ENCODE data around the gene RHBDD3.

Gene RHBDD3

DNA sequence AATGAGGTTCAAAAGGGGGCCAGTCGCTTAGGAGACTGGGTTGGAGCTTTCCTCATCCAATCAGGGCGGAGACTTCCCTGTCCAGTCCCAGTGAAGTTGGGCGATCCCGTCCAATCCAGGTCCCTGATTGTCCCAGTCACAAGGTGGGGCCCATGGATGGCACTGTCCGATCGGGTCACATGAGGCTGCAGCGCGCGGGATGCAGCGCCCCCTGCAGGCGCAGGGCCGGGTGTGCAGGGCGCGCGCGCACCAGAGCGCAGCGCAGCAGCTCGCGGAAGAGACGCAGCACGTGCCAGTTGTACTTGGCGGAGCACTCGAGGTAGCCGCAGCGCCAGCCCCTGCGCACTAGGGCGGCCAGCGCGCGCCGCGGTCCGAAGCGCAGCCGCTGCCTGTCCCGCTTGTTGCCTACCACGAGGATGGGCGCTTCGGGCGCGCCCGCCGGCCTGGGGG lies 45.4 kb upstream of the RHBDD3 start:
- POLR2A ChIA-PET, result no interaction called here
- no peak for DNase-seq (ENCODE audit: extremely low spot score)
- CTCF ChIA-PET, result interaction anchor here (0.7 to 2.3 kb wide), 8 partner anchors 8 to 68 kb away, joined by 3 to 10 read pairs (median 4); no protein-coding TSS in a partner anchor
- TF ChIP-seq, protein P1, sequence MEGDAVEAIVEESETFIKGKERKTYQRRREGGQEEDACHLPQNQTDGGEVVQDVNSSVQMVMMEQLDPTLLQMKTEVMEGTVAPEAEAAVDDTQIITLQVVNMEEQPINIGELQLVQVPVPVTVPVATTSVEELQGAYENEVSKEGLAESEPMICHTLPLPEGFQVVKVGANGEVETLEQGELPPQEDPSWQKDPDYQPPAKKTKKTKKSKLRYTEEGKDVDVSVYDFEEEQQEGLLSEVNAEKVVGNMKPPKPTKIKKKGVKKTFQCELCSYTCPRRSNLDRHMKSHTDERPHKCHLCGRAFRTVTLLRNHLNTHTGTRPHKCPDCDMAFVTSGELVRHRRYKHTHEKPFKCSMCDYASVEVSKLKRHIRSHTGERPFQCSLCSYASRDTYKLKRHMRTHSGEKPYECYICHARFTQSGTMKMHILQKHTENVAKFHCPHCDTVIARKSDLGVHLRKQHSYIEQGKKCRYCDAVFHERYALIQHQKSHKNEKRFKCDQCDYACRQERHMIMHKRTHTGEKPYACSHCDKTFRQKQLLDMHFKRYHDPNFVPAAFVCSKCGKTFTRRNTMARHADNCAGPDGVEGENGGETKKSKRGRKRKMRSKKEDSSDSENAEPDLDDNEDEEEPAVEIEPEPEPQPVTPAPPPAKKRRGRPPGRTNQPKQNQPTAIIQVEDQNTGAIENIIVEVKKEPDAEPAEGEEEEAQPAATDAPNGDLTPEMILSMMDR (IDR thresholded peaks at IDR 0.05; ENCODE audit: control extremely low read depth, extremely low read depth, low read depth, missing control alignments), result peak; percentile 53

- TF ChIP-seq, protein P1 (IDR thresholded peaks at IDR 0.05; ENCODE audit: control extremely low read depth, extremely low read depth, low read depth, missing control alignments), result no peak
- POLR2A ChIA-PET, result no interaction called here
- DNase-seq (ENCODE audit: extremely low spot score), result no peak
- CTCF ChIA-PET, result interaction anchor here (0.7 to 2.3 kb wide), 7 partner anchors 9 to 69 kb away, joined by 3 to 10 read pairs (median 4); no protein-coding TSS in a partner anchor
These were observed 44.7 kb upstream of the RHBDD3 start for GRCh38 chr22:29312218-29313125.

DNA sequence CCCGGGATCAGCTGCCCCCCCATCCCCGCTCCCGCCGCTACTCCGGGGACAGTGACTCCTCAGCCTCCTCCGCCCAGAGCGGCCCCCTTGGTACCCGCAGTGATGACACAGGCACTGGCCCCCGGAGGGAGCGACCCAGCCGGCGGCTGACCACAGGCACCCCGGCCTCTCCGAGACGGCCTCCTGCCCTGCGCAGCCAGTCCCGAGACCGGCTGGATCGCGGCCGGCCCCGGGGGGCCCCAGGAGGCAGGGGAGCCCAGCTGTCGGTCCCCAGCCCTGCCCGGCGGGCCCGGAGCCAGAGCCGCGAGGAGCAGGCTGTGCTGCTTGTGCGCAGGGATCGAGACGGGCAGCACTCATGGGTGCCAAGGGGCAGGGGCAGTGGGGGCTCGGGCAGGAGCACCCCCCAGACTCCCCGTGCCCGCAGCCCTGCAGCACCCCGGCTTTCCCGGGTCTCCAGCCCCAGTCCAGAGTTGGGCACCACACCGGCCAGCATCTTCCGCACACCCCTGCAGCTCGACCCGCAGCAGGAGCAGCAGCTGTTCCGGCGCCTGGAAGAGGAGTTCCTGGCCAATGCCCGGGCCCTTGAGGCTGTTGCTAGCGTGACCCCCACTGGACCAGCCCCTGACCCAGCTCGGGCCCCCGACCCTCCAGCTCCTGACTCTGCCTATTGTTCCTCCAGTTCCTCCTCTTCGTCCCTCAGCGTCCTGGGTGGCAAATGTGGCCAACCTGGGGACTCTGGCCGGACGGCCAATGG lies 43.9 kb upstream of the RHBDD3 start:
- ChIA-PET POLR2A (no interaction called here), CTCF (interaction anchor here (1.1 to 1.4 kb wide), 2 partner anchors 10 to 67 kb away, joined by 3 to 5 read pairs; no protein-coding TSS in a partner anchor)
- TF ChIP-seq, protein P1 (IDR thresholded peaks at IDR 0.05; ENCODE audit: control extremely low read depth, extremely low read depth, low read depth, missing control alignments), result no peak
- DNase-seq (ENCODE audit: extremely low spot score), result peak; percentile 16

DNA sequence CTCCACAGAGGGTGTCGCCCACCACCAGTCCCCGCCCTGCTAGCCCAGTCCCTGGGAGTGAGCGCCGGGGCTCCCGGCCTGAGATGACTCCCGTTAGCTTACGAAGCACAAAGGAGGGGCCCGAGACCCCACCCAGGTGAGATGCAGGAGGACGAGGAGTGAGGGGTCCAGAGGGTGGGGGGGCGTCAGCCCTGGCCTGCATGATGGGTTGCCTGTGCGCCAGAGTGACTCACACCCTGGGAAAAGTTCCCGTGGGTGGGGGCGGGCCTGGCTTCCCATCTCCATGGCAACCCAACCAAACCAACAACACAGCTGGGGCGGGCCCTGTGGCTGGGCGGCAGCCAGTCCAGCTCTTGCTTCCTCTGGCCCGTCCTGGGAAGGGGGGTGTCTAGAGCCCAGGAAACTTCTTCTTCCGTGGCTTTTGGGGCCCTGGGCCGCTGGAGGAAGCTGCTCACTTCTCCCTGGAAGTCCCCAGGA lies 43.1 kb upstream of the RHBDD3 start:
- ChIA-PET POLR2A (no interaction called here), CTCF (interaction anchor here (0.7 to 1.1 kb wide), 2 partner anchors 14 to 66 kb away, joined by 3 read pairs; no protein-coding TSS in a partner anchor)
- TF ChIP-seq, protein P1 (IDR thresholded peaks at IDR 0.05; ENCODE audit: control extremely low read depth, extremely low read depth, low read depth, missing control alignments), result no peak
- DNase-seq (ENCODE audit: extremely low spot score), result peak; percentile 87

GRCh38 chr22:29310065-29310862 lies 42.5 kb upstream of the RHBDD3 start:
- POLR2A ChIA-PET, result no interaction called here
- CTCF ChIA-PET, result interaction anchor here (0.7 to 1.1 kb wide), 2 partner anchors 13 to 65 kb away, joined by 3 read pairs; no protein-coding TSS in a partner anchor

More at GRCh38 chr22:29310065-29310862, 42.5 kb upstream of the RHBDD3 start:
- DNase-seq (ENCODE audit: extremely low spot score), result peak; percentile 22
- TF ChIP-seq, protein P1 (IDR thresholded peaks at IDR 0.05; ENCODE audit: control extremely low read depth, extremely low read depth, low read depth, missing control alignments), result no peak
